GM12865 (cell line): ENCODE data around the gene LCK.
"Not testable (repeated sequence)": the region's sequence is repeated elsewhere in the genome, so short reads cannot be mapped to it uniquely, and the experiment has no call there.

Source experiments
- DNase-seq: peaks from one replicate; pipeline ENCODE4 v3.0.0; 2010; ENCODE audit warnings: low read depth
- H3K4me3 ChIP-seq: 2 replicates; pipeline ENCODE4 v1.5.1; 2011; ENCODE audit warnings: mild to moderate bottlenecking, low read depth, low read length, control low read depth
- TF ChIP-seq, protein P1 (sequence below): IDR thresholded peaks from 2 replicates; pipeline ENCODE4 v1.5.1; 2011; ENCODE audit warnings: low read length, control low read depth, low read depth, inconsistent platforms; ENCODE audit not compliant: insufficient read depth; ENCODE audit errors: missing control alignments

LCK gene

DNA sequence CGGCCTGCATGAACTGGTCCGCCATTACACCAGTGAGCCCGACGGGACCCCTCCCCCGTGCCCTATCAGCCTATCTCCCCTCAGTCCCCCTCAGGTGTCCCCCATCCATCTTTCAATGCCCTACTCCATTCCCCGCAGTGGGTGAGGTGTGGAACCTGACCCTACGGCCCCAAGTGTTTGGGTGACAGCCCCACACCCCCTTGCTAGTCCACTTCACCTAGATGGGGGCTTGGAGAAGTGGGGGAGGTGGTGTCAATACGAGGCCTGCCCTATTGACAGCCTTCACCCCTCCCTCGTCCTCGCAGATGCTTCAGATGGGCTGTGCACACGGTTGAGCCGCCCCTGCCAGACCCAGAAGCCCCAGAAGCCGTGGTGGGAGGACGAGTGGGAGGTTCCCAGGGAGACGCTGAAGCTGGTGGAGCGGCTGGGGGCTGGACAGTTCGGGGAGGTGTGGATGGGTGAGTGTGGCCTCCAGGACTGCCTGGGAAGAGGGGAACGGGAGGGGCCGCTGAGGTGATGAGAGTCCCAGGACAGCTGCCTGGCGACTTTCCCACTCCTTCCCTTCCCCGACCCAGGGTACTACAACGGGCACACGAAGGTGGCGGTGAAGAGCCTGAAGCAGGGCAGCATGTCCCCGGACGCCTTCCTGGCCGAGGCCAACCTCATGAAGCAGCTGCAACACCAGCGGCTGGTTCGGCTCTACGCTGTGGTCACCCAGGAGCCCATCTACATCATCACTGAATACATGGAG is 25.1 kb downstream of the LCK start:
- no peak for DNase-seq
- H3K4me3 ChIP-seq, result no peak overlapping the region
- TF ChIP-seq, protein P1, sequence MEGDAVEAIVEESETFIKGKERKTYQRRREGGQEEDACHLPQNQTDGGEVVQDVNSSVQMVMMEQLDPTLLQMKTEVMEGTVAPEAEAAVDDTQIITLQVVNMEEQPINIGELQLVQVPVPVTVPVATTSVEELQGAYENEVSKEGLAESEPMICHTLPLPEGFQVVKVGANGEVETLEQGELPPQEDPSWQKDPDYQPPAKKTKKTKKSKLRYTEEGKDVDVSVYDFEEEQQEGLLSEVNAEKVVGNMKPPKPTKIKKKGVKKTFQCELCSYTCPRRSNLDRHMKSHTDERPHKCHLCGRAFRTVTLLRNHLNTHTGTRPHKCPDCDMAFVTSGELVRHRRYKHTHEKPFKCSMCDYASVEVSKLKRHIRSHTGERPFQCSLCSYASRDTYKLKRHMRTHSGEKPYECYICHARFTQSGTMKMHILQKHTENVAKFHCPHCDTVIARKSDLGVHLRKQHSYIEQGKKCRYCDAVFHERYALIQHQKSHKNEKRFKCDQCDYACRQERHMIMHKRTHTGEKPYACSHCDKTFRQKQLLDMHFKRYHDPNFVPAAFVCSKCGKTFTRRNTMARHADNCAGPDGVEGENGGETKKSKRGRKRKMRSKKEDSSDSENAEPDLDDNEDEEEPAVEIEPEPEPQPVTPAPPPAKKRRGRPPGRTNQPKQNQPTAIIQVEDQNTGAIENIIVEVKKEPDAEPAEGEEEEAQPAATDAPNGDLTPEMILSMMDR, result no peak

DNA sequence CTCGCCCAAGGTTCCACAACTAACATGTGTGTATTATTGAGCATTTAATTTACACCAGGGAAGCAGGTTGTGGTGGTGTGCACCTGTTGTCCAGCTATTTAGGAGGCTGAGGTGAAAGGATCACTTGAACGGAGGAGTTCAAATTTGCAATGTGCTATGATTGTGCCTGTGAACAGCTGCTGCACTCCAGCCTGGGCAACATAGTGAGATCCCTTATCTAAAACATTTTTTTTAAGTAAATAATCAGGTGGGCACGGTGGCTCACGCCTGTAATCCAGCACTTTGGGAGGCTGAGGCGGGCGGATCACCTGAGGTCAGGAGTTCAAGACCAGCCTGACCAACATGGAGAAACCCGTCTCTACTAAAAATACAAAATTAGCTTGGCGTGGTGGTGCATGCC is 33.7 kb downstream of the LCK start:
- DNase-seq, H3K4me3 ChIP-seq: not testable (repeated sequence)

DNA sequence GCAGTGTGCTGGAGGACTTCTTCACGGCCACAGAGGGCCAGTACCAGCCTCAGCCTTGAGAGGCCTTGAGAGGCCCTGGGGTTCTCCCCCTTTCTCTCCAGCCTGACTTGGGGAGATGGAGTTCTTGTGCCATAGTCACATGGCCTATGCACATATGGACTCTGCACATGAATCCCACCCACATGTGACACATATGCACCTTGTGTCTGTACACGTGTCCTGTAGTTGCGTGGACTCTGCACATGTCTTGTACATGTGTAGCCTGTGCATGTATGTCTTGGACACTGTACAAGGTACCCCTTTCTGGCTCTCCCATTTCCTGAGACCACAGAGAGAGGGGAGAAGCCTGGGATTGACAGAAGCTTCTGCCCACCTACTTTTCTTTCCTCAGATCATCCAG is 34.6 kb downstream of the LCK start:
- TF ChIP-seq, protein P1, result no peak
- DNase-seq, result no peak
- no peak overlapping the region for H3K4me3 ChIP-seq

DNA sequence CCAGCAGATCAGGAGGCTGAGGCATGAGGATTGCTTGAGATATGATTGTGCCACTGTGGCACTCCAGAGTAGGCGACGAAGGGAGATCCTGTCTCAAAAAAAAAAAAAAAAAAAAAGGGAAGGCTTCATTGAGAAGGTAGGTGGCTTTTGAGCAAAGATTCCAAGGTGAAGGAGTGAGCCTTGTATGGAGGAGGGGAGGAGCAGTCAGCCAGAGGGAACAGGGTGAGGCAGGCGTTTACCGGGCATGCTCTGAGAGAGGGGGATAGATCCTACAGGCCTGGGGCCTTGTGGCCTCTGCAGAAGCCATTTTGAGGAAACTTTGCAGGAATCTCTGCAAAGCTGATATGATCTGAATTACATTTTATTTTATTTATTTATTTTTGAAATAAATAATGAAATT is 35.7 kb downstream of the LCK start:
- H3K4me3 ChIP-seq, result no peak overlapping the region
- DNase-seq, result no peak
- TF ChIP-seq, protein P1, result no peak

DNA sequence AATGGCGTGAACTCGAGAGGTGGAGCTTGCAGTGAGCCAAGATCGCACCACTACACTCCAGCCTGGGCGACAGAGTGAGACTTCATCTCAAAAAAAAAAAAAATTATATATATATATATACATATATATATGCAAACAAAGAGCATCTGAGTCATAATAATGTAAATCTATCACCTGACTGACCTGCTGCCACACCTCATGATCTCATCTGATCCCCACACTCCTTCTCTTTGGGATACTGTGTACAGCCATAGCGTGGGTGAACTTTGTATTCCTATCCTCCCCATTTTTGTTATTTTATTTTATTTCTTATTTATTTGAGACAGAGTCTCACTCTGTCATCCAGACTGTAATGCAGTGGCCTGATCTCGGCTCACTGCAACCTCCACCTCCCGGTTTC is 38.2 kb downstream of the LCK start:
- TF ChIP-seq, protein P1, result no peak
- DNase-seq, result no peak
- no peak overlapping the region for H3K4me3 ChIP-seq

DNA sequence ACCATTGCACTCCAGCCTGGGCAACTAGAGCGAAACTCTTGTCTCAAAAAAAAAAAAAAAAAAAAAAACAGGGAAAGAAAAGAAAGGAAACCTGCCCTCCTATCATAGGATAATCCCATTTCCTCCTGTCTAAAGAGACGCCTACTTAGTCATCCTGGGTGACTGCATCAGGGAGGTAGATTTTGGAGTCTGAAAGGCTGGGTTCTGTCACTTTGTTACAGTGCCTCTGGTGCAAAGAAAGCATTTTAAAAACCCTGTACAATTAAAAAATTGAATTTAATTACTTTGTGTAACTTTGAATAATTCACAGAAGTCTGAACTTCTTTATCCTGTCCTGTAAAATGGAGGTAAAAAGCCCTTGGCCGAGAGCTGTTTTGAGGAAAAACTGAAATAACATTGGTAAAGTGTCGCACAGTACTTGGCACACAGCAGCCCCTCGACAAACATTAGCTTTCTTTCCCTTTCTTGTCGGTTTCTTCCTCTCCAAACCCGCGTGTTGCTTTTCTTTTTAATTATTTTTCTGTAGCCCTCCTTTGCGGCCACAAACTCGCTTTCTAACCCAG is 40.2 kb downstream of the LCK start:
- peak overlapping the region; percentile 60 for H3K4me3 ChIP-seq
- no peak for DNase-seq
- TF ChIP-seq, protein P1, result no peak

DNA sequence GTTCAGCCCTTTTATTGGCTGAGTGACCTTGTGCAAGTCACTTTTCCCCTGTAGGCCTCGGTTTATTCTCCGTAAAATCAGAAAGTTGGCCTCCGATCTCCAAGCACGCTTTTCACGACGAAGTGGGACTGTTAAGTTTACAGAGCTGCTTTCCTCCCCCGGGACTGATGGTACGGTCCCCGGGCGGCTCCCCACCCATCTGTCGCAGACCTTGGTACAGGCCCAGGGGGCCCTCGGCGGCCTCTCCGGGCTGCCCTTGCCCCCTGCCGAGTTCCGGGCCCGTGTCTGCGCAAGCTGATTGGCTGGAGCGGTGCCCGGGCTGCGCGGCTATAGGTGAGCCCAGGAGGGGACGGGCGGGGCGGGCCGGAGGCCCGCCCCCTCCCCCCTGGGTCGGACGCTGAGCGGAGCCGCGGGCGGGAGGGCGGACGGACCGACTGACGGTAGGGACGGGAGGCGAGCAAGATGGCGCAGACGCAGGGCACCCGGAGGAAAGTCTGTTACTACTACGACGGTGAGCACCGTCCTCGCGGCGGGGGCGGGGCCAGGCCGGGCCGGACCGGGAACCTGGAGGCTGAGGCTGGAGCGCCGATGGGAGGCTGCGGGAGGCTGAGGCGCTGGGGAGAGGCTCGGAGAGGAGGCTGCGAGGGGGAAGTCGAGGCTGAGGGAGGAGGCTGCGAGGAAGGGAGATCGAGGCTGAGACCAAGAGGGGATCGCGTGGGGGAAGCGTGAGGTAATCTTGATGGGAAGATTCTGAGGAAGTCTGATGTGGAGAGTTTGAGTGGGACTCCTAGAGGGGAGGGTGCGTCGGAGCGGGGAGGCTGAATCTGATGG is 40.9 kb downstream of the LCK start, which contains the start of gene HDAC1:
HDAC1 (plus strand) TSS at position 376 of the 831 bp plus-strand sequence; CDS start at position 463, 87 bp downstream.
- DNase-seq, result peak; percentile 99
- TF ChIP-seq, protein P1, result no peak
- H3K4me3 ChIP-seq, result peak within 1 kb of the TSS; percentile 60

DNA sequence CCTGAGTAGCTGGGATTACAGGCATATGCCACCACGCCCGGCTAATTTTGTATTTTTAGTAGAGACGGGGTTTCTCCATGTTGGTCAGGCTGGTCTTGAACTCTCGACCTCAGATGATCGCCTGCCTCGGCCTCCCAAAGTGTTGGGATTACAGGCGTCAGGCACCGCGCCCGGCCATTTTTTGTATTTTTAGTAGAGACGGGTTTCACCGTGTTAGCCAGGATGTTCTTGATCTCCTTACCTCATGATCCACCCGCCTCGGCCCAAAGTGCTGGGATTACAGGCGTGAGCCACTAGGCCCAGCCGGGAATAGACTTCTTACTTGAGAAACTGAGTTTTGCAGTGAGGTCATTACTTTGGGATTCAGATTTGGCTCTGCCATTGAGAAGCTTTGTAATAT is 47.1 kb downstream of the LCK start:
- not testable (repeated sequence) for H3K4me3 ChIP-seq, DNase-seq
